ENCODE data around the gene MAP2K2.
A peak's percentile ranks its signal among the peaks of the same experiment; 100 is the strongest.

Gene MAP2K2

GRCh38 chr19:4077007-4077374 lies 46.9 kb downstream of the MAP2K2 start:
- H3K4me3 ChIP-seq (replicated peaks; ENCODE audit: low read depth, low read length): no peak overlapping the region
- no peak for TF ChIP-seq CTCF (IDR thresholded peaks at IDR 0.05; ENCODE audit: low read depth, low read length, missing control alignments)
- no peak for DNase-seq (ENCODE audit: extremely low read depth, low read depth)

- no peak overlapping the region for H3K4me3 ChIP-seq (replicated peaks; ENCODE audit: low read depth, low read length)
- no peak for TF ChIP-seq CTCF (IDR thresholded peaks at IDR 0.05; ENCODE audit: low read depth, low read length, missing control alignments)
Measured at GRCh38 chr19:4075373-4075772, 48.5 kb downstream of the MAP2K2 start.

GRCh38 chr19:4071610-4072009 lies 52.3 kb downstream of the MAP2K2 start:
- TF ChIP-seq CTCF (IDR thresholded peaks at IDR 0.05; ENCODE audit: low read depth, low read length, missing control alignments): no peak
- no peak overlapping the region for H3K4me3 ChIP-seq (replicated peaks; ENCODE audit: low read depth, low read length)
- no peak for DNase-seq (ENCODE audit: extremely low read depth, low read depth)

More at GRCh38 chr19:4075373-4075772, 48.5 kb downstream of the MAP2K2 start:
- no peak for DNase-seq (ENCODE audit: extremely low read depth, low read depth)

GRCh38 chr19:4069331-4069959 lies 54.5 kb downstream of the MAP2K2 start:
- TF ChIP-seq CTCF (IDR thresholded peaks at IDR 0.05; ENCODE audit: low read depth, low read length, missing control alignments): no peak
- DNase-seq (ENCODE audit: extremely low read depth, low read depth): no peak
- no peak overlapping the region for H3K4me3 ChIP-seq (replicated peaks; ENCODE audit: low read depth, low read length)

- TF ChIP-seq CTCF (IDR thresholded peaks at IDR 0.05; ENCODE audit: low read depth, low read length, missing control alignments): no peak
- no peak for DNase-seq (ENCODE audit: extremely low read depth, low read depth)
- H3K4me3 ChIP-seq (replicated peaks; ENCODE audit: low read depth, low read length): no peak overlapping the region; the same call in 1 of the 2 replicates
Measured at GRCh38 chr19:4068047-4068966, 55.6 kb downstream of the MAP2K2 start.

- TF ChIP-seq CTCF (IDR thresholded peaks at IDR 0.05; ENCODE audit: low read depth, low read length, missing control alignments): no peak
- peak overlapping the region; percentile 64 for H3K4me3 ChIP-seq (replicated peaks; ENCODE audit: low read depth, low read length)
- DNase-seq (ENCODE audit: extremely low read depth, low read depth): no peak
Measured at GRCh38 chr19:4067396-4068046, 56.4 kb downstream of the MAP2K2 start.

Measured in HFF-Myc (cell line).